Body of pancreas (tissue), 4 donors: ENCODE results near the gene RNU2-1.
"Not testable (repeated sequence)": the region's sequence is repeated elsewhere in the genome, so short reads cannot be mapped to it uniquely, and the experiment has no call there.

Source experiments
- CTCF ChIP-seq, 7 experiments: fragments of 450-650 bp in 4 of 7; fragments of 200-600 bp in 3 of 7; sonication (generic) in 3 of 7; IDR thresholded peaks; one replicate each; pipeline ENCODE4 v1.5.1; 2016 to 2019; ENCODE audit warnings: antibody characterized with exemption in 7 of 7
- POLR2A ChIP-seq, 3 donors: fragments of 450-650 bp; IDR thresholded peaks; one replicate each; pipeline ENCODE4 v1.6.1; 2016; ENCODE audit warnings: antibody characterized with exemption in 3 of 3, mild to moderate bottlenecking in 2 of 3

- not testable (repeated sequence) for TF ChIP-seq POLR2A, CTCF (IDR thresholded peaks at IDR 0.05)
These were observed 1.6 kb downstream of the RNU2-1 start for GRCh38 chr17:43232021-43232699.
